Neutrophil (primary cell): ENCODE data around the gene MAJIN.

Source experiments
- H3K27ac ChIP-seq: fragments of 200-600 bp; sonication (generic); 2 replicates; pipeline ENCODE4 v1.5.1; 2016; ENCODE audit warnings: mild to moderate bottlenecking, moderate library complexity
- H3K27me3 ChIP-seq: fragments of 200-600 bp; sonication (generic); 2 replicates; pipeline ENCODE4 v1.6.0; 2016; ENCODE audit warnings: mild to moderate bottlenecking
- H3K36me3 ChIP-seq: fragments of 200-600 bp; sonication (generic); 2 replicates; pipeline ENCODE4 v1.5.1; 2017
- H3K4me1 ChIP-seq, 2 experiments: fragments of 200-600 bp in 1 of 2; sonication (generic) in 1 of 2; 1 replicate in 1 of 2; 2 replicates in 1 of 2; pipeline versions ENCODE4 v1.5.1 to v1.6.1; 2013 to 2016; ENCODE audit warnings: low read depth in 1 of 2, low read length in 1 of 2, mild to moderate bottlenecking in 1 of 2, moderate library complexity in 1 of 2; ENCODE audit not compliant: control insufficient read depth in 1 of 2, insufficient read depth in 1 of 2
- H3K4me3 ChIP-seq, 2 experiments: fragments of 200-600 bp in 1 of 2; sonication (generic) in 1 of 2; 1 replicate in 1 of 2; 2 replicates in 1 of 2; pipeline ENCODE4 v1.5.1; 2013 to 2016; ENCODE audit warnings: low read depth in 1 of 2, low read length in 1 of 2, mild to moderate bottlenecking in 1 of 2, moderate library complexity in 1 of 2
- H3K9me3 ChIP-seq: fragments of 200-600 bp; sonication (generic); 2 replicates; pipeline ENCODE4 v1.5.1; 2016
- CTCF ChIP-seq: fragments of 200-600 bp; sonication (generic); IDR thresholded peaks from 2 replicates; pipeline ENCODE4 v1.5.1; 2016; ENCODE audit warnings: antibody characterized with exemption

Gene MAJIN

DNA sequence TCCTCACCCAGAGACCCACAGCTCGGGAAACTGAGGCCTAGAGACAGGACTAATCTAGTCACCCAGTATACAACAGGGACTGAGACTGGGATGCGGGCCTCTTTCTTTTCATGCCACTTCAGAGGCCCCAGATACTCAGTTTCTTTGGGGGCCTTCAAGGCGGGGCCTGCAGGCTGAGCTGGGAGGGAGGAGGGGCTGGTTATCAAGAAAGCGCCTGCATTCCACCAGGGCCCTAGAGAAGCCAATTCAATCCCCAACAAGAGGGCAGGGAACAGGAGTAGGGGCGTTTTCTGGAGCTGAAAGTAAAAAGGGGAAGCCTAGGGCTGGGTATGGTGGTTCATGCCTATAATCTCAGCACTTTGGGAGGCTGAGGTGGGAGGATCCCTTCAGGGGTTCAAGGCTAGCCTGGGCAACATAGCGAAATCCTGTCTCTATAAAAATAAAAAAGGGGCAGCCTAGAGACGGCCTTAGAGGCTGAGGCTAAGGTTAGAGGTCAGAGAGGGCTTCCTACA lies 56.5 kb downstream of the MAJIN start:
- H3K4me3 ChIP-seq, result peak overlapping the region; percentile 89 to 97
- H3K27ac ChIP-seq, result peak overlapping the region; percentile 95

DNA sequence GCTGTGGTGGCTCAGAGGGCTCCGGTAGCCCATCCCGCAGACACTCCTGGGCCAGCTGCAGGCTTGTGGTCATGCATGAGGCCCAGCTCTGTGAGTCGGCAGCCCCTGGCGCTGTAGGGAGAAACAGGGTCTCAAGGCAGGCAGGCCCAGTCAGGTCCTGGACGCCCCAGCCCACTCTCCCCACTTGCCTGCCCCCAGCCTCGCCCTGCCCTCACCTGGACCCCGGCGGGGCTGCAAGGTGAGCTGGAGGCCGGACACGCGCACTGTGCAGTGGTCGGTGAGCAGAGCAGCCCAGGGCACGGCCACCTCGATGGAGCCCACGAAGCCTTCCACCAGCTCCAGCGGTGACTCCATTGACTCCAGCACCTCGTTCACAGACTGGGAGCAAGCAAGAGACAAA lies 57.8 kb downstream of the MAJIN start:
- Histone ChIP-seq H3K27me3 (no peaks in the 10 kb centered on the region), H3K27ac (peak overlapping the region; percentile 95), H3K4me3 (no peak overlapping the region), H3K36me3 (peaks cover 62% of the 10 kb centered on the region), H3K4me1 (peaks cover 19 to 23% of the 10 kb centered on the region in 2 experiments), H3K9me3 (no peaks in the 10 kb centered on the region)
- TF ChIP-seq CTCF, result no peak

More for the DNA sequence above, 56.5 kb downstream of the MAJIN start:
- peaks cover 19 to 23% of the 10 kb centered on the region in 2 experiments for H3K4me1 ChIP-seq
- H3K36me3 ChIP-seq, result peaks cover 49% of the 10 kb centered on the region
- no peak for TF ChIP-seq CTCF
- no peaks in the 10 kb centered on the region for H3K9me3 ChIP-seq
- H3K27me3 ChIP-seq, result no peaks in the 10 kb centered on the region

DNA sequence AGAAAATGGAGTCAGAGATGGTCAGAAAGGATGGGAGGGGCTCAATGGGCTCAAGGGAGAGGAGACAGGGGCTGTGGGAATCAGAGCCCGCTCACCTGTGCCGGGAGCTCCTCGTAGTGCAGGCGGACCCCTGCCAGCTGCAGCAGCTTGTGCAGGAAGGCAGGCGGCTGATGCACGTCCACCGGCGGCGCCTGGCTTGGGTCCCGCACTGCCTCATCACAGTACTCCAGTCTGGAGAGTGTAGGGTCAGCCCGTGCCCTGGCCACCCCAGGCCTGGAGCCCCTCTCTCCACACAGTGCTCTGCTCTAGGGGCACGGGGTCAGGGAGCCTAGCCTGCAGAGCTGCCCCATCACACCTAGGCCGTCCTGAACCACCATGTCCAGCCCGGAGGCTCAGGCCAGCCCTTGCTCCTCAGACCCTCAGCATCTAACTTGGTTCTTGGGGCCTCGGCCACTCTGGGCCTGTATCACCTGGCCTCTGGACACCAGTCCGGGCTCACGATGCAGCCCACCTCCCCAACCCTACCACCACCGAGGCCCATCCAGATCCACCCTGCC lies 58.7 kb downstream of the MAJIN start:
- H3K36me3 ChIP-seq, result peaks cover 71% of the 10 kb centered on the region
- no peak overlapping the region for H3K27ac ChIP-seq
- H3K9me3 ChIP-seq, result no peaks in the 10 kb centered on the region
- no peaks in the 10 kb centered on the region for H3K27me3 ChIP-seq
- TF ChIP-seq CTCF, result no peak
- H3K4me1 ChIP-seq, result peaks cover 19 to 23% of the 10 kb centered on the region in 2 experiments
- H3K4me3 ChIP-seq, result no peak overlapping the region

DNA sequence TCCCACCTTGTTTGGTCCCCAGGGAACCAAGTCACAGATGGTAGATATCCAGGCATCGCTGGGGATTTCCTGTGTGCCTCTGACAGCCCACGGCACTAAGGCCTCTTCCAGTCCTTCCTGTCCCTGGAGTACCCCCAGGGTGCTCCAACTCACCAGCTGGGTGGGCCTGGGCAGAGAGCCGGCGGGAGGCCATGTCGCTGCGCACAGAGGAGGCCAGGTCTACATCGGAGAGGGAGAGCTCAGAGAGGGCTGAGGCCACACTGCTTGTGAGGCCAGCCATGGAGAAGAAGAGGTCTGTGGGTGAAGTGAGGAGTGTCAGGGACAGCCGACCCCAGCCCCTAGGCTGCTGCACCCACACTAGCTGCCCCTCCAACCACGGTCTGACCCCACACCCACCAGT lies 60.2 kb downstream of the MAJIN start:
- H3K36me3 ChIP-seq, result peaks cover 86% of the 10 kb centered on the region
- H3K27me3 ChIP-seq, result no peaks in the 10 kb centered on the region
- no peak for TF ChIP-seq CTCF
- peaks cover 7% of the 10 kb centered on the region for H3K9me3 ChIP-seq
- peaks cover 12 to 16% of the 10 kb centered on the region in 2 experiments for H3K4me1 ChIP-seq
- H3K4me3 ChIP-seq, result no peak overlapping the region
- peak overlapping the region; percentile 33 for H3K27ac ChIP-seq

DNA sequence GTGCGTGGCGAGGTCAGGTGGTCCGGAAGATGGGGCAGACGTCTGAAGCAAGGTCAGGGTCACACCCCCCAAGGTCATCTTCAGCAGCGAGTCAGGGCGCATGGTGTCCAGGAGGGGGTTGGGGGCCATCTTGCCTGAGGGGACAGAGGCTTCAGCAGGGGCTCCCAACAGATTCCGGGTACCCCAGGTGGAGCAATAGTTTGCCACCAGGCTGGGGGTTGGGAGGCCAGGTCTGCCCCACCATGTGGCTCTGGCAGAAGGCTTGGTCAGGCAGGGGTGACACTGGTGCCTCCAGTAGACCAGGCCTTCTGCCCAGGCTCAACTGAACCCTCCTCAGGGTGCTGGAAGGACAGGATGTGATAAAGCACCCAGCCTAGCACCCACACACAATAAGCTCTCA lies 60.8 kb downstream of the MAJIN start:
- no peak overlapping the region for H3K4me3 ChIP-seq
- H3K27ac ChIP-seq, result peak overlapping the region; percentile 33
- peaks cover 11 to 13% of the 10 kb centered on the region in 2 experiments for H3K4me1 ChIP-seq
- no peaks in the 10 kb centered on the region for H3K27me3 ChIP-seq
- no peak for TF ChIP-seq CTCF
- H3K36me3 ChIP-seq, result peaks cover 92% of the 10 kb centered on the region
- H3K9me3 ChIP-seq, result peaks cover 8% of the 10 kb centered on the region
